ENCODE results near the gene STAT2.
"Not testable (repeated sequence)": the region's sequence is repeated elsewhere in the genome, so short reads cannot be mapped to it uniquely, and the experiment has no call there.

Gene STAT2

GRCh38 chr12:56332512-56333196, 27.3 kb downstream of the STAT2 start:
- Histone ChIP-seq H3K9me3 (ENCODE audit: low read length) (no peaks in the 10 kb centered on the region), H3K36me3 (ENCODE audit: insufficient read depth, low read length) (peaks cover 5% of the 10 kb centered on the region), H3K27me3 (ENCODE audit: insufficient read depth, low read length) (no peaks in the 10 kb centered on the region), H2AFZ (ENCODE audit: low read depth, low read length) (no peak overlapping the region), H3K4me1 (ENCODE audit: insufficient read depth, low read length) (peaks cover 12% of the 10 kb centered on the region), H3K4me3 (ENCODE audit: low read length) (peak overlapping the region; percentile 59)

- no peaks in the 10 kb centered on the region for H3K9me3 ChIP-seq (ENCODE audit: low read length)
Observed at GRCh38 chr12:56330936-56331490, 28.9 kb downstream of the STAT2 start.

GRCh38 chr12:56326533-56326932, 33.4 kb downstream of the STAT2 start:
- Histone ChIP-seq H3K4me1 (ENCODE audit: insufficient read depth, low read length) (no peaks in the 10 kb centered on the region), H3K36me3 (ENCODE audit: insufficient read depth, low read length) (peaks cover 43% of the 10 kb centered on the region), H3K4me3 (ENCODE audit: low read length) (no peak overlapping the region), H2AFZ (ENCODE audit: low read depth, low read length) (no peak overlapping the region), H3K27me3 (ENCODE audit: insufficient read depth, low read length) (no peaks in the 10 kb centered on the region), H3K9me3 (ENCODE audit: low read length) (no peaks in the 10 kb centered on the region)

More at GRCh38 chr12:56330936-56331490, 28.9 kb downstream of the STAT2 start:
- peaks cover 12% of the 10 kb centered on the region for H3K4me1 ChIP-seq (ENCODE audit: insufficient read depth, low read length)
- H2AFZ ChIP-seq (ENCODE audit: low read depth, low read length): no peak overlapping the region
- H3K36me3 ChIP-seq (ENCODE audit: insufficient read depth, low read length): peaks cover 11% of the 10 kb centered on the region
- no peak overlapping the region for H3K4me3 ChIP-seq (ENCODE audit: low read length)
- H3K27me3 ChIP-seq (ENCODE audit: insufficient read depth, low read length): no peaks in the 10 kb centered on the region

- H3K4me3 ChIP-seq (ENCODE audit: low read length): no peak overlapping the region
- peaks cover 43% of the 10 kb centered on the region for H3K36me3 ChIP-seq (ENCODE audit: insufficient read depth, low read length)
- no peaks in the 10 kb centered on the region for H3K4me1 ChIP-seq (ENCODE audit: insufficient read depth, low read length)
- no peak overlapping the region for H2AFZ ChIP-seq (ENCODE audit: low read depth, low read length)
- H3K9me3 ChIP-seq (ENCODE audit: low read length): no peaks in the 10 kb centered on the region
- H3K27me3 ChIP-seq (ENCODE audit: insufficient read depth, low read length): no peaks in the 10 kb centered on the region
Observed at GRCh38 chr12:56326126-56326525, 33.8 kb downstream of the STAT2 start.

GRCh38 chr12:56324206-56324605, 35.7 kb downstream of the STAT2 start:
- H3K36me3 ChIP-seq (ENCODE audit: insufficient read depth, low read length): peaks cover 47% of the 10 kb centered on the region
- no peak overlapping the region for H2AFZ ChIP-seq (ENCODE audit: low read depth, low read length)
- no peaks in the 10 kb centered on the region for H3K9me3 ChIP-seq (ENCODE audit: low read length)
- H3K27me3 ChIP-seq (ENCODE audit: insufficient read depth, low read length): no peaks in the 10 kb centered on the region
- no peak overlapping the region for H3K4me3 ChIP-seq (ENCODE audit: low read length)
- no peaks in the 10 kb centered on the region for H3K4me1 ChIP-seq (ENCODE audit: insufficient read depth, low read length)

- H2AFZ ChIP-seq (ENCODE audit: low read depth, low read length); H3K9me3 ChIP-seq (ENCODE audit: low read length); H3K27me3 ChIP-seq (ENCODE audit: insufficient read depth, low read length); H3K4me1 ChIP-seq (ENCODE audit: insufficient read depth, low read length); H3K4me3 ChIP-seq (ENCODE audit: low read length): not testable (repeated sequence)
- H3K36me3 ChIP-seq (ENCODE audit: insufficient read depth, low read length): peaks cover 43% of the 10 kb centered on the region
Observed at GRCh38 chr12:56321610-56322009, 38.3 kb downstream of the STAT2 start.

- Histone ChIP-seq H3K4me3 (ENCODE audit: low read length) (no peak overlapping the region), H3K27me3 (ENCODE audit: insufficient read depth, low read length) (no peaks in the 10 kb centered on the region), H2AFZ (ENCODE audit: low read depth, low read length) (no peak overlapping the region), H3K4me1 (ENCODE audit: insufficient read depth, low read length) (peaks cover 2% of the 10 kb centered on the region), H3K36me3 (ENCODE audit: insufficient read depth, low read length) (peaks cover 39% of the 10 kb centered on the region), H3K9me3 (ENCODE audit: low read length) (no peaks in the 10 kb centered on the region)
Observed at GRCh38 chr12:56321027-56321426, 38.9 kb downstream of the STAT2 start.

GRCh38 chr12:56317675-56318074, 42.2 kb downstream of the STAT2 start:
- H2AFZ ChIP-seq (ENCODE audit: low read depth, low read length): no peak overlapping the region
- H3K4me1 ChIP-seq (ENCODE audit: insufficient read depth, low read length): peaks cover 12% of the 10 kb centered on the region
- no peaks in the 10 kb centered on the region for H3K27me3 ChIP-seq (ENCODE audit: insufficient read depth, low read length)
- no peak overlapping the region for H3K4me3 ChIP-seq (ENCODE audit: low read length)
- no peaks in the 10 kb centered on the region for H3K9me3 ChIP-seq (ENCODE audit: low read length)
- peaks cover 16% of the 10 kb centered on the region for H3K36me3 ChIP-seq (ENCODE audit: insufficient read depth, low read length)

- peaks cover 21% of the 10 kb centered on the region for H3K36me3 ChIP-seq (ENCODE audit: insufficient read depth, low read length)
- H3K9me3 ChIP-seq (ENCODE audit: low read length): no peaks in the 10 kb centered on the region
- peak within 1 kb of the TSS; percentile 12 for H2AFZ ChIP-seq (ENCODE audit: low read depth, low read length)
- peaks cover 12% of the 10 kb centered on the region for H3K4me1 ChIP-seq (ENCODE audit: insufficient read depth, low read length)
- peak within 1 kb of the TSS; percentile 93 for H3K4me3 ChIP-seq (ENCODE audit: low read length)
- no peaks in the 10 kb centered on the region for H3K27me3 ChIP-seq (ENCODE audit: insufficient read depth, low read length)
Observed at GRCh38 chr12:56315622-56316473, 44.1 kb downstream of the STAT2 start, which contains the start of gene CNPY2. CNPY2 (minus strand) TSS chr12:56315988; CDS start chr12:56315217, 771 bp downstream.

- Histone ChIP-seq H2AFZ (ENCODE audit: low read depth, low read length) (peak overlapping the region; percentile 12), H3K27me3 (ENCODE audit: insufficient read depth, low read length) (no peaks in the 10 kb centered on the region), H3K4me3 (ENCODE audit: low read length) (peak overlapping the region; percentile 93), H3K36me3 (ENCODE audit: insufficient read depth, low read length) (peaks cover 28% of the 10 kb centered on the region), H3K4me1 (ENCODE audit: insufficient read depth, low read length) (peaks cover 12% of the 10 kb centered on the region), H3K9me3 (ENCODE audit: low read length) (no peaks in the 10 kb centered on the region)
Observed at GRCh38 chr12:56315249-56315621, 44.7 kb downstream of the STAT2 start.

- Histone ChIP-seq H3K9me3 (ENCODE audit: low read length) (no peaks in the 10 kb centered on the region), H2AFZ (ENCODE audit: low read depth, low read length) (no peak overlapping the region), H3K4me1 (ENCODE audit: insufficient read depth, low read length) (peaks cover 10% of the 10 kb centered on the region), H3K27me3 (ENCODE audit: insufficient read depth, low read length) (no peaks in the 10 kb centered on the region), H3K4me3 (ENCODE audit: low read length) (no peak overlapping the region), H3K36me3 (ENCODE audit: insufficient read depth, low read length) (peaks cover 53% of the 10 kb centered on the region)
Observed at GRCh38 chr12:56311003-56311402, 48.9 kb downstream of the STAT2 start.

GRCh38 chr12:56308714-56309113, 51.2 kb downstream of the STAT2 start:
- Histone ChIP-seq H3K27me3 (ENCODE audit: insufficient read depth, low read length) (no peaks in the 10 kb centered on the region), H3K4me3 (ENCODE audit: low read length) (no peak overlapping the region), H3K4me1 (ENCODE audit: insufficient read depth, low read length) (no peaks in the 10 kb centered on the region), H2AFZ (ENCODE audit: low read depth, low read length) (no peak overlapping the region), H3K36me3 (ENCODE audit: insufficient read depth, low read length) (peaks cover 65% of the 10 kb centered on the region), H3K9me3 (ENCODE audit: low read length) (no peaks in the 10 kb centered on the region)

Measured in neuron (in vitro differentiated cells).